Astrocyte of the cerebellum (primary cell): ENCODE measurements around the gene SYT17.
A peak's percentile ranks its signal among the peaks of the same experiment; 100 is the strongest.

Experiments
- DNase-seq: peaks from one replicate; pipeline ENCODE4 v3.0.0-alpha.2; 2011; ENCODE audit warnings: low read depth
- H3K4me3 ChIP-seq: 2 replicates; pipeline ENCODE4 v1.5.1; 2011; ENCODE audit warnings: mild to moderate bottlenecking, low read depth, low read length, moderate library complexity
- CTCF ChIP-seq: IDR thresholded peaks from 2 replicates; pipeline ENCODE4 v1.5.1; 2012; ENCODE audit warnings: low read length, low read depth, moderate library complexity, mild to moderate bottlenecking; ENCODE audit errors: missing control alignments
- in situ Hi-C: cut with HindIII; loops from 2 replicates; pipeline ENCODE4 v1.10.0; 2017; ENCODE audit warnings: low sequenced_read_pairs

The SYT17 gene

GRCh38 chr16:19167710-19168370, at the start of gene SYT17:
SYT17 (plus strand) TSS chr16:19168240; CDS start chr16:19168647, 407 bp downstream.
- peak; percentile 19 for DNase-seq
- H3K4me3 ChIP-seq, result peak within 1 kb of the TSS; percentile 43
- TF ChIP-seq CTCF, result peak; percentile 56
- in situ Hi-C loops, result loop anchor here (10.0 kb wide), 1 partner anchor 347 kb away; no protein-coding TSS in a partner anchor

- in situ Hi-C loops, result no loop called here
- TF ChIP-seq CTCF, result no peak
- peak; percentile 93 for DNase-seq
- peak overlapping the region; percentile 32 for H3K4me3 ChIP-seq
Observed at GRCh38 chr16:19118938-19119431, 49.1 kb upstream of the SYT17 start.

GRCh38 chr16:19119564-19119963, 48.5 kb upstream of the SYT17 start:
- H3K4me3 ChIP-seq, result peak overlapping the region; percentile 32
- no peak for TF ChIP-seq CTCF
- DNase-seq, result no peak
- in situ Hi-C loops, result no loop called here

- DNase-seq, result no peak
- no peak for TF ChIP-seq CTCF
- in situ Hi-C loops, result no loop called here
- H3K4me3 ChIP-seq, result no peak overlapping the region
Observed at GRCh38 chr16:19123535-19124178, 44.4 kb upstream of the SYT17 start.

- in situ Hi-C loops, result no loop called here
- no peak for TF ChIP-seq CTCF
- H3K4me3 ChIP-seq, result no peak overlapping the region
- no peak for DNase-seq
Observed at GRCh38 chr16:19126300-19126699, 41.7 kb upstream of the SYT17 start.

- DNase-seq, result no peak
- H3K4me3 ChIP-seq, result no peak overlapping the region
- TF ChIP-seq CTCF, result no peak
- in situ Hi-C loops, result no loop called here
Observed at GRCh38 chr16:19127205-19127604, 40.8 kb upstream of the SYT17 start.
